ENCODE data around the gene DOCK3.
A peak's percentile ranks its signal among the peaks of the same experiment; 100 is the strongest.
"Not testable (repeated sequence)": the region's sequence is repeated elsewhere in the genome, so short reads cannot be mapped to it uniquely, and the experiment has no call there.

Gene DOCK3

GRCh38 chr3:50652709-50653108 is 22.0 kb upstream of the DOCK3 start:
- peak; percentile 74 for DNase-seq

- no peak for DNase-seq
These were observed 20.7 kb upstream of the DOCK3 start for GRCh38 chr3:50653937-50654595.

DNA sequence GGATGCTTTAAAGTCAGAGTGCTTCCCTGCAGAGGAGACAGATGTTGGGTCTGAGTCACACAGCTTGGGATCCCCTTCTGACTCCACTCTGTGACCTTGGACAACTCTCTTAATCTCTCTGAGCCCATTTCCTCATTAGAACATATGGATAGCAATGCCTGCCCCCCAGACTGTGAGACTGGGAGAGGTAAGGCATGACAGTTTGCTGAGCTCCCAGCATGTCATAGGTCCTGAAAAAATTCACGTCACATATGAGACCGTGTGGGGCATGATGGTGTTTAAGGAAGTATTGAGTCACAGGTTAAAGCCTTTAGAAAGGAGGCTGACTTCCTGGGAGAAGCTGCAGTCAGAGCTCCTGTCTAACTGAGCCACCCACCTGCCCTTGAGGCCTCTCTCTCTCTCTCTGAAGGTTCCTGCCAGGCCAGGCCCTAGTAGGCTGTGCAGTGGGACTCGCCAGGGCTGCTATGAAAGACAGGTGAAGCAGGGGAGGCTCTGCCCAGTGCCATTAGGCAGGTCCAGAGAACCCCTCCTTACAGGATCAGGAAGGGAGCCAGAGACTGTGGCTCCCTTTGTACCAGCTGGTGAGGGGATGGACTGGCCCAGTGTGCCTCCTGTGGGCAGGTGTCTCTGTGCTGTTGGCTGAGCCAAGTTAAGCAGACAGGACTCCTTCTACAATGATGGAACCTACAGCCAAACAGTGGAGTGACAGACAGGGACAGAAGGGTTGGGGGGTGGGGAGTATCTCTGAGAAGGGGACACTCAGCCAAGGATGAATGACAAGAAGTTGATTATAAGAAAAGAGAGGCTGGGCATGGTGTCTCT is 19.5 kb upstream of the DOCK3 start:
- peak; percentile 8 for DNase-seq

DNA sequence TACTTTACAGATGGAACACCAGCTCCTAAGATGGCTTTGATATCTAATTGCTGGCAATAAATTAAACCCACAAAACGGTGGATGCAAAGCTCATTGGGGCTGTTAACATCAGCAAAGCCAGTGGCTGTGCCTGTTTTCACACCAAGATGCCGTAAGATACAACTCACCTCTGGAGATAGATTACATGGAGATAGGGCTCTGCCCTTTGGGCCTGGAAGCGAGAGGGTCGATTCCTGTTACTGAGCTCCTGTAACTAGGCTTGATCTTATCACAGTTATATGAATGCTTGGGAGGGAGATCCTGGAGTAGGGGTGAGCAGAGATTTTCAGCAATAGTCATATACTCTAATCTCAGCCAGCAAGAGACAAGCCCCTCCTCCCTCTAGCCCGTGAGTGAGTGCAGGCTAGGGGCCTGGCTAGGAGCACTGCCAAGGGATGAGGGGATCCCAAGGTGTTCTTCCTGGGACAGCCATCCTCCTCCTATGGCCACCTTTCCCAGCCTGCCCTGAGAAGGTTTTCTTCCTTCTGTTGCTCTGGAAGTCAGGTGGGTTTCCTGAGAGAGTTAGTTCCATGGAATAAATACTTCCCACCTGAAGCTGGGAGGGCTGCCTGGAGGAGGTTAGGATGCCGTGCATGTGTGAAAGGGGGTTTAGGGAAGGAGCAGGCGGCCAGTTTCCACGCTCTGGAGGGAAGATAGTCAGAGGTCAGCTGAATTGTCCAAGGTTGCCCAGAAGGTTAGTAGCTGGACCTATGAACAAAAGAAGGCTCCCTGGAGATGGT is 18.1 kb upstream of the DOCK3 start:
- no peak for DNase-seq

DNA sequence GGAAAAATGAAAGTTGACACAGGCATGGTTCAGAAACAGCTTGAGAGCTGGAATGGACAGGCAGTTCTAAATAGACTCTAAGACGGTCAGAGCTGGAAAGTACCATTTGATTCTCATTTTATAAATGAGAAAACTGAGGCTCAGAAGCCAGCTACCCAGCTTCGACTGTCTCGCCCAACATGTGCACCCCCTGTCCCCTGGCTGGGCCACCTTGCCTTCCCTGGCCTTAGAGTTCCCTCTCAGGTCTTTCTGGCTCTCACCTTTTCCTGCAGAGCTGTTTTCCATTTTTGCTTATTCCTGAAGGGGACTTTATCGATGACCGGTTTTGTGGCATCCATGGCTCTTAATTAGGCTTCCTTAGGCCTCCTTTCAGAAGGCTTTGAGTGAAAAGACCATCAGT is 17.3 kb upstream of the DOCK3 start:
- DNase-seq = no peak

DNA sequence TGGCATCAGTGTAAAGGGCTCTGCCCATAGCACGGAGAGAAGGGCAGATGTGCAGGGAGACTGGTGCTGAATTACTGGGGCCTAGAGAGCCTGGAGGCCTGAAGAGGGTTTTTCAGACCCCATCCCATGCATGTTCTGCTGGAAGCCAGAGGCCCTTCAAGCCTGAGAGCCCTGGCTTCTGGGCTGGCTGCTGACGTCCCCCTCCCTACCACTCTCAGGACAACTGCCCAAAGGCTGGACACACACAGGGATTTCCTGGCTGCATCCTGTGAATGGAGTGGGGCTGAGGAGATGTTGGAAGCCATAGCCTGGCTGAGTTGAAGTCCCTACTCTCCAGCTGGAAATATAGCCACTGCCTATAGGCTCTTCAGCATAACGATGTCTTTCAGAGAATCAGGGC is 16.9 kb upstream of the DOCK3 start:
- no peak for DNase-seq

DNA sequence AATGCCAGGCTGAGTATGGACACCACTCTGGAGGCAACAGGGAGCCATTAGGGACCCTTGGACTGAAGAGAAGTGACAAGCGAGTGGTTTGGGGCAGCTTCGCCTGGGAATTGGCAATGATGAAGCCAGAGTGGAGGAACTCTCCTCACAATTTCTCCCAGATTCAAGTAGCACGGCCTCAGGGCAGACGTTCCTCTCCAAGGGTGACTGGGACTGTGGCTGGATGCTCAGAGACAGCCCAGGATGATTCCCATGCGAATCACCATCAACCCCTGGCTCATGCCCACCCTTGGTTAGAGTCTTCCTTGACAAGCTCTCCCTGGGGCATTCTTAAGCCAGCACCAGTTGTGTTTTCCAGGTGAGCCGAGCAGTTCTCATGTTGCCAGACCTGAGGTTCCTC is 16.3 kb upstream of the DOCK3 start:
- DNase-seq = no peak

GRCh38 chr3:50658831-50659230 is 15.9 kb upstream of the DOCK3 start:
- no peak for DNase-seq

GRCh38 chr3:50660386-50660785 is 14.3 kb upstream of the DOCK3 start:
- DNase-seq = no peak

DNA sequence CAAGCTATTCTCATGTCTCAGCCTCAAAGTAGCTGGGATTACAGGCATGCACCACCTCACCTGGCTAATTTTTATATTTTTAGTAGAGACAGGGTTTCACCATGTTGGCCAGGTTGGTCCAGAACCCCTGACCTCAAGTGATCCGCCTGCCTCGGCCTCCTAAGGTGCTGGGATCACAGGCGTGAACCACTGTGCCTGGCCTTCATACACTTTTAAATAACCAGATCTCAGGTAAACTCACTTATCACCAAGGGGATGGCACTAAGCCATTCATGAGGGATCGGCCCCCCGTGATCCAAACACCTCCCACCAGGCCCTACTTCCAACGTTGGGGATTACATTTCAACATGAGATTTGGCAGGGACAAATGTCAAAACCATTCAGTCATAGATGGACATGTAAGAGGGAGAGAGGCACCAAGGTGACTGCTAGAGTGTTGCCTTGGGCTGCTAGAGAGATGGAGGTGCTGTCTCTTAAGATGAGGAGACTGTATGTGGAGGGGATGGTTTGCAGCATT is 13.3 kb upstream of the DOCK3 start:
- no peak for DNase-seq

DNA sequence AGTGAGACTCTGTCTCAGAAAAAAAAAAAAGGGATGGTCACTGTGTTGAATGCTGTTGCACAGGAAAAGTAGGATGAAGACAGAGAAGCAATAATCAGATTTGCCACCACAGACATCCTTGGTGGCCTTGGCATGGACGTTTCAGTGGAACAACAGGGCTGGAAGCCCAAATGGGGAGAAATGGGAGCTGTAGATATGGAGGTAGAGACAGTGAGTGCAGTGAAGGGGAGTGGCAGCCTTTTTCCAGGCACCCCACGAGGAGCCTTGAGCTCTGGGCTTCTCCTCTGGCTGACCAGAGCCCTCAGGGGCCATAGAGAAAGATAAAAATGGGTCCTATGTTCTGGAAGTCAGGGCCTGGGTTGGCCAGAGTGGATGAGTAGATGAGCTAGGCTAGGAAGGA is 12.3 kb upstream of the DOCK3 start:
- DNase-seq = no peak

DNA sequence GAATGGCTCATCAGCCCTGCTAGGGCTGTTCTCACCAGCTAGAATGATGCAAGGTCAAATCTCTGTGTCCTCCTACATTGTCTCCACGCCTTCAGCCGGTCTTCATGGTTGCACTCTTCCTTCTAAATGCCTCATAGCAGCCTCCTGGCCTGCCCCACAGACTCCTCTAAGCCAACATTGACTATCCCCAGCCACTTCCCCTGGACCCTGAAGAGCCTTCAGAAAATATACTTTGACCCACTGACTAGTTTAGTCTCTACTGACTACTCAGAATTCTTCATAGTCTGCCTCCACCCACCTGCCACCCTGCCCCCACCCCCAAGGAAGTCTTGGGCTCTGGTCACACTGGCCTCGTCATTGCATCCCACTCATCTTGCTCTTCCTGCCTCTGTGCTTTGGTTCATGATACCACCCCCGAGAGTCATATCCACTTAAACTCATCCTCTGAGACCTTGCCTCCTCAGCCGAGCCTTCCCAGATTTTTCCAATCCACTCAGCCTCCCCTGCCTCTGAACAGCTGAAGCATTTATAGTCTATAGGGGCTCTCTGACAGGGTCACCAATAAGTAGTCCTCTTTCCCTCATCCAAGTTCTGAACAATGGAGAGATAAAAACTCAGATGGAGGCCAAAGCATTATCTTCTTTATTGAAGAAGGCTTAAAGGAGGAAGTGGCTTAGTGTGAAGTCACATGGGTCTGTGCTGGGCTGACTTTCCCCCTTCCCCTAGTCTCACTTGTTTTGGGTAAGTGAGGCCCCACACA is 9.5 kb upstream of the DOCK3 start:
- no peak for DNase-seq

GRCh38 chr3:50665841-50666115 is 8.9 kb upstream of the DOCK3 start:
- DNase-seq = not testable (repeated sequence)

DNA sequence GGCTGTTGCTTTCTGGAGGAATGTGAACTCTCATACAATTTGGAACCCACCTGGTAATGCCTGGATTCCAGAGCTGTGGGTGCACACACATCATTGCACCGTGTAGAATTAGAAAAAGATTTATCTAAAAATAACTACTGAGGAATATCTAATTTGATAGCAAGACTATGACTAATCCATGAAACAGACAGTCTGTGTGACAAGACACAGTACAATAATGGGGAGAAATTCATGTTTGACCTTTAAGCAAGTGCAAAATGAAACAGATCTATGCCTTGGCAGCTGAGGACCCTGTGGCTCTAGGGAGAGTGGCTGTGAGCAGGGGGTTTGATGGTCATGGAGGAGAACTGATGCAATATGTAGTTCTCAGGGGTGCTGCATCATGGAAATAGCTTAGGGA is 7.9 kb upstream of the DOCK3 start:
- no peak for DNase-seq

DNA sequence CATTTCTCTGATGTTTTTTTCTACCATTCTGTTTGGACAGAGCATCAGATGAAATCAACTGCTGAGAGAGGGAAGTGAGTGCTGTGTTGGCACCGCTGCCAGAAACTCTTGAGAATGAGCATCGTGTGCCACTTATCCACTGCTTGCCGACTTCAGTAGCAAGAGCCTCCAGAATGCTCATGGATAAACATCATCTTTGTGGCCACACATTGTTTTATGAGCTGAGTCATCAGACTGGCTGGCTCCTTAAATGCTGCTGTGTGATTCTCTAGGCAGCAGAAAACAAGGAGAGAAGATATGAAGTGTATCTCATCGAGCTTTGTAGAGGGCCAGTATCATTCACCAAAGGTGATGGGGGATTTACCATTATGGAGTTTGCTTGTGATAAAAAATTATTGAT is 3.4 kb upstream of the DOCK3 start:
- DNase-seq = no peak

DNA sequence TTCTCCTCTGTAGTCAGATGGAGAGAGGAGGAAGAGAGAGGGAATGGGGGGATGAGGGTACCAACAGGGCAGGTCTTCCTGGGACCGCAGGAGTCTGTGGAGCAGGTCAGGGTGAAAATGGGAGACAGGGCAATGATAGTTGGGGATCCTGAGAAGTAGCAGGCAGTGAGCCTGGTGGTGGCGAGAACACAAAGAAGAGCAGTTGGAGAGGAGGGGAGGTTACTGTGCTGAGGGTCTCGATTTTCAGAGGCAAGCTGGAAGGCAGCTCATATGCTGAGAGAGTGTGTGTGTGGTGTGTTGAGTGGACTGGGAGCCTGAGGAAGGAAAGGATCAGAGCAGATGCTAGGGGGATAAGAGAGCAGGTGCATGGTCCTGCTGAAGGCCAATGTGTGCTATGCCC is 2.1 kb upstream of the DOCK3 start:
- DNase-seq = no peak

GRCh38 chr3:50673931-50674330 is 796 bp upstream of the DOCK3 start:
- no peak for DNase-seq

- peak; percentile 68 for DNase-seq
These were observed 678 bp downstream of the DOCK3 start for GRCh38 chr3:50675179-50676030.

DNA sequence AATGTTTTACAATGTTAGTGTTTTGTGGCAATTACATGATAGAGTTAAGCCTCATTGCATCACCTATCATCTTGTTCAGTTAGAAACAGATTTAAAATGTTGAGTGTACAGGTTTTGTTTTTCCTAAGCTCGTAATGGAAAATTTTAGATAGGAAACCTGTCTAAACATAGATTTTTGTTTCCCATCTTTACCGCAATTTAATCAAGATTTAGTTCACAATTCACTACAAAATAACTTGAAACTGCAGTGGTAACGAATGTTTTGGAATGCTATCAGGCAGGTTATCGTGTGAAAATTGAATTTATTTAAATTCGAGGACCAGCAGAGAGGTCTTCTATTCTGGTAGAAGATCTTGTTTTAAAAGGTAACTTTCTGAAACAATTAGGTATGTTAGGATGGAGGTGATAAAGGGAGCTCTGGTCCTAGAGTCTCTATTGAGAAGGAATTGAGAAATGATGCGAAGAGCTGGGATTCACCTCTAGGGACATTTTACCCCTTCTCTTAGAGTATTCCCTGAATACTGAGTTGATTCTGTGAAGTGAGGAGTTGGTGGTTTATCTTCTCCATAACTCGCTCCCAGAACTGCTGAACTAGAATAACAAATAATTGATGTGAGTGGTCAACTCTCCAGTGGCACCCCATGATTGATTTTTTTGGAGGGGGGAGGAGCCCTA is 1.4 kb downstream of the DOCK3 start:
- no peak for DNase-seq

- no peak for DNase-seq
These were observed 12.5 kb downstream of the DOCK3 start for GRCh38 chr3:50687127-50687751.

DNA sequence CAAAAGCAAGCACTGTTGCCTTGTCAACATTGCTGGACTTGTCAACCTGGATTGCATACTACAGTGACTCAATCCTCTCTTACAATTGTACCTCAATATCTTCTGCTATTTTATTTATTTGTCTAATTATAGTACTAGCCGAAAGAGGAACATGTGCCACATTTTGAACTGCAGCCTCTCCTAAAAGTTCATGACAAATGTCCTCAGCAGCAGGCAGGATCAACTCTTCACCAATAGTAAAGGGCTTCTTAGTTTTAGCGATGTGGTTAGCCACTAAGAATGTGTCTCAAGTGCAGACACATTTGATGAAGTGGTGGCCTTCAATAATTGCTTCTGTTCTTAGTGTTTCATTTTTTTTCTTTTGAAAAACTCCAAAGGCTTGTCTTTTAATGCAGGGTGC is 13.2 kb downstream of the DOCK3 start:
- no peak for DNase-seq

Measured in CD4-positive, alpha-beta T cell treated with Interleukin-17A for 4 hours (primary cell).